Measurements from ENCODE around the gene SLCO3A1. TPM values are rescaled to one million over a fixed set of nuclear protein-coding genes. Genes with fewer than 3 reads are reported as not detected.

The SLCO3A1 gene
- total RNA-seq, 4 donors from 2014 or later: 10.9 to 18.1 (median 14.2) TPM

DNA sequence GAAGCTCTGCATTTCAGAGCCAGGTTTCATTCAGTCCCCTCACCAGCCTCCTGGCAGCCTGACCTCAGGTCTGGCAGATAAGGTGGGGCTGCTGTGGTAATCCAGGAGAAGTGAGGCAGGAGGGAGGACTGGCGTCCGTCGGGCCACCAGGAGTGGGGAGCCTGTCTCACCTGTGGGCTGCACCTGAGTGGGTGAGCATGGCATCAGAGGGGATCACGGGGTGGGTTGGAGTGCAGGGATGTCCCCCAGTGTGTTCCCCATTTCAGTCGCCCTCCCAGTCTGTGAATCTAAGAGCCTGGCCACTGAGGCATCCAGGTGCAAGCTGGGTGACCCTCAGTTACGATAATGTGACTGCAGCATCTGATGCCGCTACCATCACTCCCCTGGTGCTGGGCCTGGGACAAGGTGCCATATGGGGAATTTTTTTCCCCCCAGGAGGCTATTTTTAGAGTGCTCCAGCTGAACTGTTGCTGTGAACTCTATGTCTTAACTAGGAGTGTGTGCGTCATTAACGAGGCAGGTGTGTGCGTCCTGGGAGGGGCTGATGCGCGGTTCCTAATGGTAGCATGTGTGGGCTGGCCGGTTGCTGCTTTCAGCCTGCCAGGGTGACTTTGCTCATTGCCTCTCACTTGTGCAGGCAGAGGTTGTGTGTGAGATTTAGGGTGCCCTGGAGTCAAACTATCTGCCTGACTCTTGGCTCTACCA, 165.2 kb downstream of the SLCO3A1 start:
- intact Hi-C loops (cut with DNase I): no loop called here
- TF ChIP-seq POLR2A (IDR thresholded peaks at IDR 0.05): no peak
- TF ChIP-seq, protein P1, sequence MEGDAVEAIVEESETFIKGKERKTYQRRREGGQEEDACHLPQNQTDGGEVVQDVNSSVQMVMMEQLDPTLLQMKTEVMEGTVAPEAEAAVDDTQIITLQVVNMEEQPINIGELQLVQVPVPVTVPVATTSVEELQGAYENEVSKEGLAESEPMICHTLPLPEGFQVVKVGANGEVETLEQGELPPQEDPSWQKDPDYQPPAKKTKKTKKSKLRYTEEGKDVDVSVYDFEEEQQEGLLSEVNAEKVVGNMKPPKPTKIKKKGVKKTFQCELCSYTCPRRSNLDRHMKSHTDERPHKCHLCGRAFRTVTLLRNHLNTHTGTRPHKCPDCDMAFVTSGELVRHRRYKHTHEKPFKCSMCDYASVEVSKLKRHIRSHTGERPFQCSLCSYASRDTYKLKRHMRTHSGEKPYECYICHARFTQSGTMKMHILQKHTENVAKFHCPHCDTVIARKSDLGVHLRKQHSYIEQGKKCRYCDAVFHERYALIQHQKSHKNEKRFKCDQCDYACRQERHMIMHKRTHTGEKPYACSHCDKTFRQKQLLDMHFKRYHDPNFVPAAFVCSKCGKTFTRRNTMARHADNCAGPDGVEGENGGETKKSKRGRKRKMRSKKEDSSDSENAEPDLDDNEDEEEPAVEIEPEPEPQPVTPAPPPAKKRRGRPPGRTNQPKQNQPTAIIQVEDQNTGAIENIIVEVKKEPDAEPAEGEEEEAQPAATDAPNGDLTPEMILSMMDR (IDR thresholded peaks at IDR 0.05): no peak
- H3K27ac ChIP-seq: peak overlapping the region; percentile 34 to 59 (median 46)
- no peaks in the 10 kb centered on the region for H3K9me3 ChIP-seq
- no peaks in the 10 kb centered on the region for H3K27me3 ChIP-seq
- no peaks in the 10 kb centered on the region for H3K36me3 ChIP-seq
- 47 to 57% methylated on average over 6 to 8 of the region's 13 CpGs for WGBS, 2 donors
- no peak overlapping the region for H3K4me3 ChIP-seq
- no peak for DNase-seq
- peaks cover 0 to 38% (median 37%) of the 10 kb centered on the region in 3 donors for H3K4me1 ChIP-seq

DNA sequence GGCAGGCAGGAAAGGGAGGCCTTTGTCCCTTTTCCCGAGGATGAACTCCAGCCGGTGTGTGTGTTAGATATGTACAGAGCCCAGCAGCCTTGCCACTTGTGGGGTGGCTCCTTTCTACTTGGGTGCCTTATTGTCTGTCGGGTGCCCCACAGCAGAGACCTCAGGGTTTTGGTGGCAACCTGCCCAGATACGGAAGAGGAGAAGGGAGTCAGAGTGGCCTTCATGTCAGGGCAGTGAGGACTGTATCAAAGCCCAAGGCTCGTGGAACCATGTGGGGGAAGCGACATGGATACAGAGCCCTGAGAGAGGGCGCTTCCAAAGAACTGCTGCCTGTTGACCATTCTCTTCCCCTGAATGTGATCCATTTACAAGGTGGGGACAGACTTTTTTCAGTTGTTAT, 166.2 kb downstream of the SLCO3A1 start:
- intact Hi-C loops (cut with DNase I): no loop called here
- no peak overlapping the region for H3K4me3 ChIP-seq
- TF ChIP-seq POLR2A (IDR thresholded peaks at IDR 0.05): no peak
- DNase-seq: no peak
- H3K9me3 ChIP-seq: no peaks in the 10 kb centered on the region
- 58 to 96% methylated on average over 4 to 5 of the region's 7 CpGs for WGBS, 2 donors
- H3K4me1 ChIP-seq: peaks cover 0 to 33% (median 31%) of the 10 kb centered on the region in 3 donors
- no peaks in the 10 kb centered on the region for H3K27me3 ChIP-seq
- peak overlapping the region in 3 of 4 donors; percentile 36 to 59 (median 57) for H3K27ac ChIP-seq
- no peaks in the 10 kb centered on the region for H3K36me3 ChIP-seq

DNA sequence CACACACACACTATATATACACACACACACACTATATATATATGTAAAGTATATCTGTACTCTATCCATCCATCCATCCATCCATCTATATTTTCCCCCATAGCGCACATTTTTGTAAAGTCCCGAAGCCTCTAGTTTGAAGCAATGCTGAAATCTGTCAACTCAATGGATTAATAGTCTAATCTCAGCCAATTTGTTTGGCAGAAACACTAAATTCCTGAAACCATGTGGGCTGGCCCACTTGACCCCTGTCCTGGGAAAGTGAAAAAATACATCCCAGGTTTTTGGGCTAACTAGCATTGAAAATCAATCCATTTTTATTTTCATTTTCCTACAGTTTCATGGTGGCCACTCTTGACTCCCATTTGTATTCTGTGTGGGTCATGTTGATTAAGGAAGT, 166.7 kb downstream of the SLCO3A1 start:
- no peak for DNase-seq
- TF ChIP-seq, protein P1 (IDR thresholded peaks at IDR 0.05): no peak
- TF ChIP-seq POLR2A (IDR thresholded peaks at IDR 0.05): no peak
- peak overlapping the region in 1 of 4 donors; percentile 36 for H3K27ac ChIP-seq
- no peaks in the 10 kb centered on the region for H3K36me3 ChIP-seq
- 81 to 82% methylated on average over 2 of the region's 2 CpGs for WGBS, 2 donors
- intact Hi-C loops (cut with DNase I): no loop called here
- no peaks in the 10 kb centered on the region for H3K9me3 ChIP-seq
- no peaks in the 10 kb centered on the region for H3K27me3 ChIP-seq
- no peak overlapping the region for H3K4me3 ChIP-seq
- H3K4me1 ChIP-seq: peaks cover 0 to 31% (median 30%) of the 10 kb centered on the region in 3 donors

DNA sequence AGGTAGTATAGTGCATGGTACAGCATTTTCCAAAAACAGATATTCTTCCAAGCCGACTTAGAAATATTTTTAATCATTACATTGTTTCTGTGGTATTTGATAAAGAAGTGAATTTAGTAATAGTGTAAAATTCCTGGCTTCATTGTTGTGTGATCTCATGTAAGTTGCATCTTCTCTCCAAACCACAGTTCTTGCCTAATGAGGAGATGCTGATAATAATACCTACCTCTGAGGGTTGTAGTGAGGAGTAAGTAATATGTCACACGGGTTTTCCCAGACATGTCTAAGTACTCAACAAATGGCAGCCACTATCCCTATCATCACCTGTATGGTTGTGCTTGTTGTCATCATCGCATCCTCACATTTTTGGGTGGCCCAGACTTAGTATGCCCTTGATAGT, 167.3 kb downstream of the SLCO3A1 start:
- no peak for TF ChIP-seq POLR2A (IDR thresholded peaks at IDR 0.05)
- TF ChIP-seq, protein P1 (IDR thresholded peaks at IDR 0.05): no peak
- Histone ChIP-seq H3K4me1 (peaks cover 0 to 31% (median 30%) of the 10 kb centered on the region in 3 donors), H3K4me3 (no peak overlapping the region), H3K36me3 (no peaks in the 10 kb centered on the region), H3K27me3 (no peaks in the 10 kb centered on the region), H3K27ac (peak overlapping the region in 1 of 4 donors; percentile 60), H3K9me3 (no peaks in the 10 kb centered on the region)
- 78 to 90% methylated on average over 3 of the region's 3 CpGs for WGBS, 2 donors
- intact Hi-C loops (cut with DNase I): no loop called here
- no peak for DNase-seq

DNA sequence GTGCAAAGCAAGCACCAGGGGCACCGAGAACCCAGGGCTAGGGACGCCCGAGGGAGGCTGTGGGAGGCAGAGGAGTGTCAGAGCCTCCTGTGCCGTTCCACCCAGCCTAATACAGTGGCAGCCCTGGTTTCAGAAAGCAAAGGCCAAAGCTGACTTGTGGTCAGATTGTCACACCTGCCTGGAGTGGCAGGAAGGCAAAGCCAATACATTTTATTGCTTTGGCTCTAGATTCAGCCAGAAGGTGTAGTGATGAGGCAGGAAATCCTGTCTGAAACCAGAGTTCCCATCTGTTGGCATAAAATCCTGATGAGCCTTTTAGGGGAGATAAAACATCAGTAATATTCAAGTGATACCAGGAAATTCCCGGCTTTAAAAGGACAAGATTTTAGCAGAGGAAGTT, 168.3 kb downstream of the SLCO3A1 start:
- H3K4me3 ChIP-seq: no peak overlapping the region
- H3K4me1 ChIP-seq: peaks cover 0 to 31% (median 30%) of the 10 kb centered on the region in 3 donors
- no peaks in the 10 kb centered on the region for H3K27me3 ChIP-seq
- no peaks in the 10 kb centered on the region for H3K36me3 ChIP-seq
- H3K27ac ChIP-seq: no peak overlapping the region
- intact Hi-C loops (cut with DNase I): no loop called here
- no peak for DNase-seq
- TF ChIP-seq, protein P1 (IDR thresholded peaks at IDR 0.05): no peak
- TF ChIP-seq POLR2A (IDR thresholded peaks at IDR 0.05): no peak
- WGBS, 2 donors: 75 to 78% methylated on average over 1 to 5 of the region's 5 CpGs
- H3K9me3 ChIP-seq: no peaks in the 10 kb centered on the region
